HG03342 (cell line): ENCODE data around the gene CALML3.
"Not testable (repeated sequence)": the region's sequence is repeated elsewhere in the genome, so short reads cannot be mapped to it uniquely, and the experiment has no call there.

Source experiments
- ATAC-seq: cut with Tn5 transposase; IDR thresholded peaks from one replicate; pipeline ENCODE4 v1.9.1; 2021; ENCODE audit warnings: mild to moderate bottlenecking, moderate library complexity; ENCODE audit not compliant: unreplicated experiment

Gene CALML3

DNA sequence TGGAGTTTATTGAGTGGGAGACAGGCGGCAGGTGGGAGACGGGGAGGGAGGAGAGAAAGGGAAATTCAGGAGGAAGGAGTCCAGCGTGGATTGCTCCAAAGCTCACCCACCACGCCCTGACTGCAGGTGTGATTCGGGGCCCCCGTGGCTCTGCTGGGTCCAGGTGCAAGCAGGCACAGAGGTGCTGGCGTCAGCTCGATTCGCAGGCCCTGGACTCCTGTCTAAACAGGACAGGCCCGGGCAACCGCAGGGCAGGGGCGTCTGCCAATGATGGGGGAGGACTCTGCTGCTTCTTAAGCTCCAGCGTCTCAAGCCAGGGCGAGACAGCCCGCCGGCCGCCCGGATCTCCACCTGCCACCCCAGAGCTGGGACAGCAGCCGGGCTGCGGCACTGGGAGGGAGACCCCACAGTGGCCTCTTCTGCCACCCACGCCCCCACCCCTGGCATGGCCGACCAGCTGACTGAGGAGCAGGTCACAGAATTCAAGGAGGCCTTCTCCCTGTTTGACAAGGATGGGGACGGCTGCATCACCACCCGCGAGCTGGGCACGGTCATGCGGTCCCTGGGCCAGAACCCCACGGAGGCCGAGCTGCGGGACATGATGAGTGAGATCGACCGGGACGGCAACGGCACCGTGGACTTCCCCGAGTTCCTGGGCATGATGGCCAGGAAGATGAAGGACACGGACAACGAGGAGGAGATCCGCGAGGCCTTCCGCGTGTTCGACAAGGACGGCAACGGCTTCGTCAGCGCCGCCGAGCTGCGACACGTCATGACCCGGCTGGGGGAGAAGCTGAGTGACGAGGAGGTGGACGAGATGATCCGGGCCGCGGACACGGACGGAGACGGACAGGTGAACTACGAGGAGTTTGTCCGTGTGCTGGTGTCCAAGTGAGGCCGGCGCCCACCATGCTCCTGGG, at the start of gene CALML3:
Gene CALML3 (plus strand): TSS at position 321 of the 920 bp plus-strand sequence. CDS start 125 bp downstream, at position 446.
- ATAC-seq = no peak

DNA sequence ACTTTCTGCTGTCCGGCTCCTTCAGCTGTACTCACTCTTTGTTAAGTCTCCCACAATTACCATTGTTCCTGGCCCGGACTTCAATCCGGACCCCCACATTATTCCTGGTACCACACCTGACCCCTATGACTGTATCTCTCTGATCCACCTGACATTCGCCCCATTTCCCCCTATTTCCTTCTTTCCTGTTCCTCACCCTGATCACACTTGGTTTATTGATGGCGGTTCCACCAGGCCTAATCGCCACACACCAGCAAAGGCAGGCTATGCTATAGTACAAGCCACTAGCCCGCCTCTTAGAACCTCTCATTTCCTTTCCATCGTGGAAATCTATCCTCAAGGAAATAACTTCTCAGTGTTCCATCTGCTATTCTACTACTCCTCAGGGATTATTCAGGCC, 49.7 kb upstream of the CALML3 start:
- ATAC-seq = not testable (repeated sequence)

- not testable (repeated sequence) for ATAC-seq
Measured at GRCh38 chr10:5475974-5476807, 48.6 kb upstream of the CALML3 start.

GRCh38 chr10:5476918-5477525, 47.7 kb upstream of the CALML3 start:
- no peak for ATAC-seq

- no peak for ATAC-seq
Measured at GRCh38 chr10:5477948-5478693, 46.6 kb upstream of the CALML3 start.

DNA sequence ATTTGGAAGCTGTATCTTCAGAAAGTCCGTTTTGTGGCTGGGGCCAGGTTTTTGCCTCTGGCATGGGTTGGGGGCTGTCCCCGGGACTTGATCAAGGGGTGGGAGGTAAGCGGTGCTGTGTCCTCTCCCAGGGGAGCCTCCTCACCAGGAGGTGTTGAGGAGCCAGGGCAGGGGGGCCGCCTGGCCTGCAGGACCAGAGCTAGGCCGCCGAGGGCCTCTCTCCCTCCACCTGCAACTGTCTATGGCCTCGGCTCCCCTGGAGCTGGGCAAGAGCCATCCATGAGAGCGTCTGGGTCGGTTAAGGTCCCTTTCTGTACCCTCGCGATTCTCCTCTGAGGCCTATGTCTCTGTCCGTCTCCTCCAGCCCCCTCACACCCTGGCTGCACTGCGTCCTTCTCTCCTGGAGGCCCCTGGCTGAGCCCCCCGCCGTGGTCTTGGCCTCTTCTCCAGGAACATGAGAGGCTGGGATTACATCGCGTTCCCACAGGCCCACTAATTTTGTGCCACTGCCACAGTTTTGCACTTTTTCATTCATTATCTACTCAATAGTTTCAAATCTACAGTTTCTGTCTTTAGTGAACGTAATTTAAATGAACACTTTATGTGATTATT, 46.0 kb upstream of the CALML3 start:
- no peak for ATAC-seq

DNA sequence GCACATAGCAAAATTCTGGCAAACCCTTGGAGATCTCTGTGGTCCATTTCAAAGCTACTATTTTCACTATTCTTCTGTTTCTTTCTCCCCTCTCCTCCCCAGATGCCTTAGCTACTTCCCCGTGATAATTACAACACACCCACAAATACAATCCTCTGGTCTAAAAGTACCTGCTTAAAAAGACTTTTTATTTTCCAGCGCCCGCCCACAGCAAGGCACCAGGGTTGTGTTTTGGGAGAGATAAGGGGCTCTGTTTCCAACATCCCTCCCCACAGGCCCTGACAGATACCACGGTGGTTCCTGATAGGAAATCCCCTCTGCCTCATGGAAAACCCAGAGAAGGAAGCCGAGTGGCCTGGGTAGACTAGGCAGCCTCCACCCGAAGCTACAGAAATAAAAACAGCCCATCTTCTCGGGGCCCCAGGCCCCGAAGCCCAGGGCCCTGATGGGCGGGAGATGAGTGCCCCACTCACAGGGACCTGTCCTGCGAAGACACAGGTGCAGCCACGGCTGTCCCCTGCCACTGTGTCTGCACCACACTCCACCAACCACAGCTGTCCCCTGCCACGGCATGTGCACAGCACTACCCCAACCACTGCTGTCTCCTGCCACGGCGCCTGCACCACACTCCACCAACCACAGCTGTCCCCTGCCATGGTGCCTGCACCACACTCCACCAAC, 45.1 kb upstream of the CALML3 start:
- no peak for ATAC-seq

DNA sequence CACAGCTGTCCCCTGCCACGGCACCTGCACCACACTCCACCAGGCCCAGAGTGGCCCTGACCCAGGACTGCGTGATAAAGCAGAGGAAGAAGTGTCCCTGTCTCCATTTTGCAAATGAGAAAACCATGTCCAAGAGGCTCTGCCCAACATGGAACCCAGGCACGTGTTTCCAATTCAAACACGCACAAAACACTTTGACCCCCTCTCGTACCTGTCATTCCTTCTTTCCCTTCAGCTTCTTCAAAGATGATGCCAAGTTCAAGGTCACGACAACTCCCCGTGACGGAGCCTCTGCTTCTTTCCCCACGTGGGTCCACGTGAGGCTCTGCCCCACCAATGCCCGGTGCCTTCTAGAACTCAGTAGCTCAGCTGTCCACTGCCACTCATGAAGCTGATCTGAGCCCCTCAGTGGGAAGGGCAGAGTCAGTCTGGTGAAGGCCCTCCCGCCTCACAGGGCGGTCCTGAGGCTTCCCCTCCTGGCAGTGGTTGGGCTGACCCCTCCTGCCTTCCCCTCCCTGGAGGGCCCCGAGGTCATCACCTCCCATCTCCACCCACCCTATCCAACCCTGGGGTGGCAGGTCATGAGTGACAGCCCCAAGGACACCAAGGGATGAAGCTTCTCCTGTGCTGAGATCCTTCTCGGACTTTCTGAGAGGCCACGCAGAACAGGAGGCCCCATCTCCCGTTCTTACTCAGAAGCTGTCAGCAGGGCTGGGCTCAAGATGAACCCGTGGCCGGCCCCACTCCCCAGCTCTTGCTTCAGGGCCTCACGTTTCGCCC, 44.4 kb upstream of the CALML3 start:
- ATAC-seq = no peak

DNA sequence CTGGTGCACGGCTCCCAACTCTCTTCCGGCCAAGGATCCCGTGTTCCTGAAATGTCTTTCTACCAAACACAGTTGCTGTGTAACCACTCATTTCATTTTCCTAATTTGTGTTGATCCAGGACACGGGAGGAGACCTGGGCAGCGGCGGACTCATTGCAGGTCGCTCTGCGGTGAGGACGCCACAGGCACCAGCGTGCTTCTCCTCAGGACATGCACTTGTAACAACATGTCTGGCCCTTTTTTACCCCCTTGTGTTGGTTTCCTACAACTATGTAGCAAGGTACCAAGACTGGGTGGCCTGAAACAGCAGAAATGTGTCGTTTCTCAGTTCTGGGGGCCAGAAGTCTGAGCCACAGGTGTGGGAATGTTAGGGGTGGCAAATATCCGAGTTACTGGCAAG, 43.6 kb upstream of the CALML3 start:
- ATAC-seq = no peak

- no peak for ATAC-seq
Measured at GRCh38 chr10:5482016-5482415, 42.7 kb upstream of the CALML3 start.

DNA sequence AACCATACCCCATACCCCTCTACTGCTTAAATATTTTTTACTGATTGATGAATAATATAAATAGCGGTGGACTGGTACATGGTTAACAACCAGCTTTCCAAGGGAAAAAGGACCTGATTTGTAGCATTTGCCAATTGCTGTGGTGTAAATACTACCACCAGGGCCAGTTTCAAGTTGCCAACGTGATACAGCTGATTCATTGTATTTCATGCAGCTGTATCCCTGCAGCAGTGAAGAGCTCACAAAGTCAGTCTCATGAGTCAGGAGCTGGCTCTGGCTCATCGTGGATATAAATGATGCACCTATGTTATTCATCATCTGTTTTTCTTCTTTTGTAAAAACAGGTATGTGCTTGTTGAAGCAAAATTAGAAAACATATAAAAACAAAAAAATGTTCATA, 40.6 kb upstream of the CALML3 start:
- ATAC-seq = no peak

GRCh38 chr10:5485290-5485689, 39.5 kb upstream of the CALML3 start:
- ATAC-seq = no peak

DNA sequence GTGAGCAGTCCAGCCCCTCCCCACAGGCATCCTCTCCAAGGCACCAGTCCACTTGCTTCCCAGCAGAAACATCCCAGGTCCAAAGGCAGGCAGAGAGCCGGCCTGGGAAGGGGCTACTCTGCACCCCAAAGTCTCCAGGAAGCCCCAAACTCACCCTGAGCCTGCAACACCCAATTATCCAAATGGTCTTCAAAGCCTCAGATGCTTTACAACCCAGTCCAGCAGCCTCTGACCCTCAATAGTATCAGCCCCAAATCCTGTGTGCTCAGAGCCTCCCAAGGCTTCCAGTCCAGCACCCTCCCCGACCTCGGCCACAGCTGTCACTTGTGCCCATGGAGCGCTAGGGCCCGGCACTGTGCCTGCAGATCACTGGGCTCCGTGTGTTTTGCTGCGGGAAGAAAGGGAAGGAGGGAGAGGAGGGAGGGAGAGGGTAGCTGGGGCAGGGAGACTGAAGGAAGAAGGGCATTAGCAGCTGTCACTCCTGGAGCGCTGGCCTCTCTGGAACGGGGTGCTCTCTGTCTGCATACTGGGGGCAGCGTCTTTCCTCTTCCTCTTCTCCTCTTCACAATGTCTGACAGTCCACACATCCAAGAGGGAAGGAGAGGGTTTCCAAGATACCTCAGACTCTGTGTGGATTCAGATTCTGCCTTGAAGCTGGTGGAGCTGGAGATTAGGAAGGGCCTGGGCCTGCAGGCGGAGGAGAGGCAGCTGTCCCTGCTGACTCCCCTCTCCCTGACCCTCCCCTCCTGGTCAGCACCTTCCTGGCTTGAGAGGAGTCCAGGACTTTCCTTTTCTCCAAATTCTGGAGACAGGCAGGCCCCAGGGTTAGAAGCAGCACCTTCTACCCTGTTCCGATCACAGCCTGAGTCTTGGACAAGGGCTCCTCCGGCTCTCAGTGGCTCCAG, 38.6 kb upstream of the CALML3 start:
- ATAC-seq = no peak

DNA sequence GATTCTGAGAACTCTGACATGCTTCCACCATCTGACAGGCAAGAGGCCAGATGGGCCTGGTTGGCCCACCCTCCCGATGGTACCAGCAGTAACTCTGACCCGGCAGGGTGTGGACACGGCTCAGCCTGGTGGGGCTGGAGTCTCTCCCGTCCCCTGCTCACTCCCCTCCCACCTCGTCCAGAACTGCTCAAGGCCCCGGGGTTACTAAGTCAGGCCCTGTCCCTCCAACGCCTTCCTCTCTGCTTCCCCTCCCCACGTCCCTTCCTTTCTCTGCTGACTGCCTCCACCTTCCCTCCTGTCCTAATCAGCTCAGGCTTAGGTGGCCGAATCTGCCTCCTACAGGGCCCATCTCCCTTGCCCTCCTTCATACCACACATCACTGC, 37.9 kb upstream of the CALML3 start:
- no peak for ATAC-seq

DNA sequence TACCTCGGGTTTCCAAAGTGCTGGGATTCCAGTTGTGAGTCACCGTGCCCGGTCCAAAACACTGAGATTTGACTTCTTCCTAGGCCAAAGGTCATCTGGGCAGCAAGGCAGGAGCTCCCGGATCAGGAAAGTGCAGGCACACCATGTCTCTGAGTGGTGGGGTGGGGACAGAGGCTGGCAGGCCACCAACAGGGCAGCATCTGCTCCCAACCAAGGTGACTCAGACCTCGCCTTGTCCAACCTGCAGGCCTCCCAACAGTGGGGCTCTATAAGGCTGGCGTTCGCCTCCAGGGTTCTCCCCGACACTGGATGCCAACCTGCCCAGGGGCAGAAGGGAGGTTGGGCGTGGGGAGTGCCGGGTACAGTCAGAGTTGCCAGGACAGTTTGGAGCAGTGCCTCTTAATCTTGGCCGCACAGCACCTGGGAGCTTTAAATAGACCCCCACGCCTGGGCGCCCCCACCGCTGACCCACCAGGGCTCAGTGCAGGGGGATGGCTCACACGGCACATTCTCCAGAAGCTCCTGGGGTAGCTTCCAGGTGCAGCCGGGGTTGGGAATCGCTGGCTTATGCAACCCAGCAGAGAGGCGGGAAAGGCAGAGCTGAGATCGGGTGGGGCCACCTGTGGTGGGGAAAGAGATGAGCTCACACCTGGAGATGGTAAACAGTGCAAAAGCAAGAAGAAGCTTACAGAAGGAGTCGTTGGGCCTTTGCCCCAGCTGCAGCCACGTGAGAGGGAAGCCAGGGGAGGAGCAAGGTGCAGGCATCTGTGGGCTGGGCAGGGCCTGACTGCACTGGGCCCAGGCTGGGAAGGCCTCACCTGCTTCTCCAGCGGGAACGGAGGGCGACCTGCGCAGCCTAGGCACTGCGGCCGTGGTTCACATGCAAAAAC, 36.2 kb upstream of the CALML3 start:
- no peak for ATAC-seq

DNA sequence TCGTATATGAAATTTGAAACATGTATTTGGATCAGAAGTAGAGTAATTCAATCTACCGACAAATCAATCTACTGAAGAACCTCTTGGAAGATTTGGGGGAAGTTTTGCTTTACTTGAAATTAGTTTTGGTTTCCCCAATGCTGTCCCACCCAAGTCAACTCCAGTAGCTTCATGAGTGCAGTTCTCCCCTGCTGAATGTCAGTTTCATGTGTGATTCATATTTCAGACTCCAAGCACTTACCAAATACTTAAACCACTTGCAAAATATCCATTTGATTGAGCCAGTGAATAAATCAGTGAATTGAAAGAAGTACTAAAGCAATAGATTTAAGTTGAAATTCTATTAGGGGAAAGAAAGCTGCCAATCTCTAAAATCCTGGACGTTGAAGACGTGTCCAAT, 34.7 kb upstream of the CALML3 start:
- no peak for ATAC-seq
